ENCODE results near the gene KITLG.
"Not testable (repeated sequence)": the region's sequence is repeated elsewhere in the genome, so short reads cannot be mapped to it uniquely, and the experiment has no call there.

Gene KITLG

GRCh38 chr12:88575361-88575970, 4.8 kb downstream of the KITLG start:
- DNase-seq, result no peak

GRCh38 chr12:88574278-88574677, 6.0 kb downstream of the KITLG start:
- no peak for DNase-seq

GRCh38 chr12:88573583-88573982, 6.7 kb downstream of the KITLG start:
- no peak for DNase-seq

DNA sequence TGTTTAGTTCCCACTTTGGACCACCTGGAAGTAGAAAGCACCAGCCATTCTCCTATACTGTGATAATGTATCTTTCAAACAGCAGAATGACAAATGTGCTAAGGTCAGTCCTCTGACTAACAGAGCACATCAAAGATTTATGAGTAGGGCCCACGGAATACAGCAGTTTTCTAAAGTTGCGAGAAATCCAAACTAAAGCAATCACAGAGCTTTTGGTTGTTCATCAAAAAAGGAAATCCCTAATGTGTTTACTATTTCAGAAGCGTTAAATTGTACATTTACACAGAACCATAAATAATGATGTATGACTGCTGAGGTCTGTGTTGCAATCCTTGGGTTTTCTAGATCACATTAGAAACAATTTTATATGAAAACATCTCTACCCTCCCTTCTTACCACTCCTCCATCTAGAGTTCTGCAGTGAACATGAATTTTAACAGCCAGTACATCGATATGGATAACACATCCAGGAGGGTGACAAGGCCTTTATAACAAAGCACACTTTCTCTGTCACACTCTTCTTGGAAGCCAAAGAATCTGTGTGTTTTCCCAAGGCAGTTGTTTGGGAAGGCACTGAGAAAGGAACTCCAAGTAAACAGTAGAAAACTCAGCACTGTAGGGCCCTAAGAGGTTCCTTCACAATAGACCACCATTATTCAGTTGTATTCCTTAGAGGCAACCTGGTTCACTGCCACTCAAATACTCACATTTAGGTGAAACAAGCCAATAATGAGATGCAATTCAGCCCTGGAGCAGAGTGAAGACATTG, 7.3 kb downstream of the KITLG start:
- peak; percentile 53 for DNase-seq

DNA sequence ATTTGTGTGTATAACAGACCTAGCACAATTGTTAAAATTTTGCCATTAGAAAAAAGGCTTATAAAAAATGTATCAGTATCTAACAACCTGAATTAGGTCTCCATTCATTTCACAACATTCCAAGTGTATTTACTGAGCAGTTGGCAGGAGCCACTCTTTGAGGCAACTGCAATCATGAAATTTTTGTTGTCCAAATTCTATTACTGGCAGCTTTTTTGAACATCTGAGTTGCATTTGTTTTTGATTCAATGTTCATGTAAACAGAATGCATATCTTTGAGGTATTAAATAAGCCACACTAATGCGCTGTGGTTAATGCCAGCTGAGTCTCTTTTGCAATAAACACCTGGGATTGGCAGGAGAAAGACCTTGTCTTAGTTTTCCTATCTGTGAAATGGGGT, 8.7 kb downstream of the KITLG start:
- DNase-seq, result no peak

DNA sequence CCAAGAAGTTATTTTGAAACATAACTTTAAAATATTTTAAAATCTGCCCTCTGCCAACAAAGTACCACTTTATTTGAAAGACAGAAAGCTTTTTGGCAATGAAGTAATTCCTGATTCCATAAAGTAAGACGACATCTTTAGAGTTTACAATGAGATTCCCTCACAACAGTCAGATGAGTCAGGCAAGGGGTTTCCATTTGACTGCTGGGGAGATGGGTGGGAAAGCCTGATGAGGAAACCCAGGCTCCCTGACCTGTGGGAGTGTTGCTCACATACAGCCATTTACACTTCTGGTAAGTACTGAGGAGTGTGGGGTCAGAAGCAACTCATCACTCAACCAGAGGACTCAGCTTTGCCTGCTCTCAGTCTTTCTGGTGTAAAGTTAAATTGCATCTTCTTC, 10.2 kb downstream of the KITLG start:
- DNase-seq, result peak; percentile 71

DNA sequence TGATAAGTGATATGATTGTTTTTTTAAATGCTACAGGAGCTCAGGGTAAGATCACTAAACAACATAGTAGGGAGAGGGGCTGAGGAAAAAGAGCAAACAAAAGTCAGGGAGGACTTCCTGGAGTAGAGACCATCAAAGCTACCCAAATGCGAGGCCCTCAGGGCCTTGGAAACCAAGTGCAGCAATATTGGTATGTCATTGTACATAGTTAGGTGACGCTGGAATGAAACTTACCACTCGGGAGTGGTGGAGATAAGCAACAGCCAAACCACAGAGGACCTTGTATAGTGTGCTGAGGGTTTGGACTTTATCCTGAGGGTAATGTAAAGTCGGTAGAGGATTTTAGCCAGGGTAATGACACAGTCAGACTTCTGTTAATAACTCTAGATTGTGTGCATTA, 13.8 kb downstream of the KITLG start:
- DNase-seq, result no peak

- peak; percentile 87 for DNase-seq
These were observed 17.3 kb downstream of the KITLG start for GRCh38 chr12:88562846-88563582.

DNA sequence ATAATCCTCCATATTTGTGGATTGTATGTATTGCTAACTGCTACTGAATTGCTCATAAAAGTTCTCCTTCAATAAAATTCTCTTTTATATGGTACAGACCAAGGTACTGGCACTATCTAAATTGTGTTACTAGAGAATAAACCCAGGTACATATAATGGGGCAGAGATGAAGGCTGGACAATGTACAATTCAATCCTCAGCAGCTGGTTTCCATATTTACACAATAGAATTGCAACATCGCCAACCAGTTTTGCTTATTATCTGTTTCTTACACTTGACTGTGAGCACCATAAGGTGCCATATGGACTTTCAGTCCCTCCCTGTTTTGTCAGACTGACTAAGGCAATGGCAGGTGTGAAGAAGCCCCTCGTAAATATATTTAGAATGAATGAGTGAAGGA, 18.1 kb downstream of the KITLG start:
- no peak for DNase-seq

DNA sequence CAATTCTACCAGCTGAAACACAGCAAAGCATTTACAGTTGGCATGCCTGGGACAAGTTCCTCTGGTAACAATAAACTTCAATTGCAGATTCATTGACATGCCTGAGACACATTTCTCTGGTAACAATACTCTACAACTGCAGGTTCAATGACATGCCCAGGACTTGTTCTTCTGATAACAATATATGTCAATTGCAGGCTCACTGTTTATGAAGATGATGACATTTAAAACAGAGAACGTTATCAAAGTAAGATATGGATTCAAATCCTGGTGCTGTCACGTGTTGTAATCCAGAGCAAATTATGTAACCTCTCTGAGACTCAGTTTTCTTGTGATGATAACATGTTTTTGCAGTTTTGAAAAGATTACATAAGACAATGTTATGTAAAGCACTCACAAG, 20.5 kb downstream of the KITLG start:
- no peak for DNase-seq

DNA sequence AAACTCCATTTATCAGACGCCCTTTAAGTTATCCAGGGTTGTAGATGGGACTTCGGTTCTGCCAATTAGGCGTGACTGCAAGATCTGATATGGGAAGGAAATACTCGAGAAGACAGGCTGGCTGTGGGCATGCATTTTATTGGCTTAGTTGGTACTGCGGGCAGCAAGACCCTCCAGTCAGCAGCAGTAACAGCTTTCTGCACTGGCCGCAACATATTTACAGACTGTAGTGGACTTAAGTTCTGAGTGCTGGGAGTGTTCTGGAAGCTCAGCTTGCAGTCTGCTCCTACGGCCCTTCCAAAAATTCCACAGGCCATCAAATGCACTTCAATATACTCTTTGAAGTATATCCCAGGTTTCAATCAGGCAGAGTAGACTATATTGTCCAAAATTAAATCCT, 21.1 kb downstream of the KITLG start:
- no peak for DNase-seq

DNA sequence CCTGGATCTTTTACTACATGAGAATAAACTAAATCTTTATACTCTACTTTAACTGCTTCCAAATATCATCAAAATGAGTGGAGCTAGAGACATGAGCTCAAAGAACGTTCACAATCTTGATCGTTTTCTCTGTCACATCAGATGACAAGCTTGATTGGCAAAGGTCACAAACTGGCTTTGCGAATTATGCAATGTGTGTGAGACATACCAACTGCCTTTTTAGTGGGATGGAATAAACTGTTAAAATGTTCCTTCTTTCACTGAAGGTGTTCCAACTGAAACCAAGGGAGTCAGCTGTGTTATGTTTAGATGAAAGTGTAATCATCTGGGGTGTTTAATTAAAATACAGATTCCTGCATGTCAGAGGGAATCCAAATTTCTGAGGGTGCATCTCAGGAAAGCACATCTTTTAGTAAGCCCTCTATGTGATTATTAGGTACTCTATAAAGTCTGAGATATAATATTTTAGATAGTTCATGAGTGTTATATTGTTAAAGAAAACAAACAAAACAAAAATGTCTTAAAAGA, 21.9 kb downstream of the KITLG start:
- DNase-seq, result no peak

DNA sequence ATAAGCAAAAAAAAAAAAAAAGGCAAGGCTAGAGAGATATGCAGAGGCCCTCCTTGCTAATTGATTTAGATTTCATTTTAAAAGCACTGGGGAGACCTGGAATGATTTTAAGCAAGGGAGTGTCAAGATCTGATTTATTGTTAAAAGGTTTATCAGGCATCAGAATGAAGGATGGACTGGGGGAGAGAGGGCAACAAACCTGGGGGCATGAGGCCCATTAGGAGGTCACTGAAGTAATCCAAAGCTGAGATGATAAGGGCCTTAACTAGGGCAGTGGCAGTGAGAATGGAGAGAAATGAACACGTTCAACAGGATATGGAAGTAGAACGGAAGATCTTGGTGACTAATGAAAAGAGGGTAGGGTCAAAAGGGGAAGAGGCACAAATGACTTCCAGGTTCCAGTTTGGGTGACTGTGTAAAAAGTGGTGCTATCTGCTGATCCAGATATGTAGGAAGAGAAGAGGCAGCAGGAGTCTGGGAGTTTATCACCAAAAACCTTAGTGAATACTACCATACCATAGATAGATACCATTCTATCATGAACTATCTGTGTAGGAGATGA, 24.0 kb downstream of the KITLG start:
- DNase-seq, result no peak

DNA sequence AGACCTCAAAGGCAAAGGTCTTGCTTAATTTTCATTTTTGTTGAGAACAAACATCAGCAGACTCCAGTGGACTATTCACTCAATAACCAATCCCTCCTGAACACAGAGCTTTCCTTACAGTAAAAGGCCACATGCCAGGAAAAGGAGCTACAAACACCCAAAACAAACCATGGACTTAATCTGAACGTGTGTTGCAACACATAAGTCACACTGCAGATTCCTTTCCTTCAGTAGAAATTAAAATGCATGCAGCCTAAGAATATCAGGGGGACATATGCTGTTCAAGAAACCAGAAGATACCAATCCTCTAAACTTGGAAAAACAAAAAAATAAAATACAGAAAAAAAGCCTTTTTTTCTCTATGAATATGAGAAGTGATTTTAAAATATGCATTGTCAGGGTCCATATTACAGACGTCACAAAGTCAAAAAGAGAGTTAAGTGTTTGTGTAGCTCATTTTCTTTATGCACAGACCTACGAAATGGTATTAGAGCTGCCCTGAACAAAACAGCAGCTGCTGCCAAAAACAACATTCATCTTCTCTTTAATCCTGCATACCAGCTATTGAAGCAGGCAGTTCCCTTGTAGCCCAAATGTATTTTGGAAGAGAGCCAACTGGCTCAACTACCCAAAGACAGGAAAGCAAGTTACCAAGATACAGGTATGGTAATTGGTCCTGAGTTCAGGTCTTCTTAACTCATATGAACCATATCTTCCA, 26.2 kb downstream of the KITLG start:
- DNase-seq, result peak; percentile 75

GRCh38 chr12:88552610-88553079, 27.6 kb downstream of the KITLG start:
- DNase-seq, result peak; percentile 77

DNA sequence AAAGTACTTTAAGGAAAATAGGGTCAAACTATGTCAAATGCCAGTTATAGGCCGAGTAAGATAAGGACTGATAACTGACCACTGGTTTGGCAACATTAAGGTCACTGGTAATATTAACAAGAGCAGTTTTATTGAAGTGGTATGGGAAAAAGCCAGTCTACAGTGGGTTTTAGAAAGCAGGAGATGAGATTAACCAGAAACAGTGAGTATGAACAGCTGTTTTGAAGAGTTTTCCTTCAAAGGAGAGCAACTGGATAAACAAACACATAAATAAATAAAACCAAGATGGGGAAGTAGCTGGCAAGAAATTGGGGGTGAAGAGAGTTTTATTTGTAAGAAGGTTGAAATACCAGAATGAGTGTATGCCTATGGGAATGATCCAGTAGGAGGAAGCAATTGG, 30.3 kb downstream of the KITLG start:
- DNase-seq, result no peak

DNA sequence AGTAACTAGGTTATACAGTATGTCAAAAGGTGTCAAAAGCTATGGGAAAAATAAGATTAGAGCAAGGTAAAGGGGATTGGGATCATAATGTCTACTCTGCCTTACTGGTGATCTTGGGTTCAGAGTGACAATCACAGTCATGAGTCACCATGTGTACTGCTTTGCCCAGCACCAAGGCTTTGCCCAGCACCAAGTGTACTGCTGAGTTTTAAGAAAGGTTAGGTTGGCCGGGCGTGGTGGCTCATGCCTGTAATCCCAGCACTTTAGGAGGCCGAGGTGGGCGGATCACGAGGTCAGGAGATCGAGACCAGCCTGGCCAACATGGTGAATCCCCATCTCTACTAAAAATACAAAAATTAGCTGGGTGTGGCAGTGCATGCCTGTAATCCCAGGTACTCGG, 32.3 kb downstream of the KITLG start:
- DNase-seq, result not testable (repeated sequence)

- DNase-seq, result peak; percentile 69
These were observed 33.4 kb downstream of the KITLG start for GRCh38 chr12:88546853-88547252.

- DNase-seq, result peak; percentile 56
These were observed 34.0 kb downstream of the KITLG start for GRCh38 chr12:88546226-88546625.

GRCh38 chr12:88544991-88545980, 35.0 kb downstream of the KITLG start:
- DNase-seq, result peak; percentile 74

GRCh38 chr12:88539893-88540292, 40.4 kb downstream of the KITLG start:
- DNase-seq, result no peak
